Ishikawa (cell line): ENCODE measurements around the gene FZR1.

ENCODE experiments used
- CEBPB ChIP-seq: IDR thresholded peaks from 2 replicates; pipeline ENCODE4 v1.6.1; 2012
- EGR1 ChIP-seq: IDR thresholded peaks from 2 replicates; pipeline ENCODE4 v1.6.1; 2012
- MAX ChIP-seq: IDR thresholded peaks from 2 replicates; pipeline ENCODE4 v1.6.1; 2012
- NFIC ChIP-seq: IDR thresholded peaks from 2 replicates; pipeline ENCODE4 v1.6.1; 2012
- RAD21 ChIP-seq: IDR thresholded peaks from 2 replicates; pipeline ENCODE4 v1.6.1; 2012; ENCODE audit warnings: low read depth
- REST ChIP-seq: IDR thresholded peaks from 2 replicates; pipeline ENCODE4 v1.6.1; 2012; ENCODE audit warnings: low read depth, mild to moderate bottlenecking
- YY1 ChIP-seq: IDR thresholded peaks from 2 replicates; pipeline ENCODE4 v1.6.1; 2012; ENCODE audit warnings: low read depth
- ZBTB7A ChIP-seq: IDR thresholded peaks from 2 replicates; pipeline ENCODE4 v1.6.1; 2012; ENCODE audit warnings: low read depth

- TF ChIP-seq NFIC (peak; percentile 58; the same call in 1 of the 2 replicates), MAX (no peak), REST (no peak), YY1 (no peak), RAD21 (no peak), ZBTB7A (no peak), CEBPB (no peak), EGR1 (no peak)
Measured at GRCh38 chr19:3516675-3517207, 10.6 kb downstream of the FZR1 start.
